OCI-LY3 (cell line): Measurements from ENCODE around the gene OS9.
"Not testable (repeated sequence)": the region's sequence is repeated elsewhere in the genome, so short reads cannot be mapped to it uniquely, and the experiment has no call there.

Experiments used
- H2AFZ ChIP-seq: fragments of 200-600, 300-600 bp; shearing (Covaris generic); 2 replicates; pipeline ENCODE4 v1.6.0; 2014; ENCODE audit warnings: antibody characterized with exemption, low read depth, low read length
- H3K27ac ChIP-seq: fragments of 200-600, 300-600 bp; sonication (generic); 2 replicates; pipeline ENCODE4 v1.5.1; 2014; ENCODE audit warnings: mild to moderate bottlenecking, low read length, moderate library complexity, mixed read lengths
- H3K27me3 ChIP-seq: fragments of 200-600, 300-600 bp; sonication (generic); 2 replicates; pipeline ENCODE4 v1.6.1; 2014; ENCODE audit warnings: low read depth, low read length, mixed read lengths
- H3K36me3 ChIP-seq: fragments of 200-600, 300-600 bp; sonication (generic); replicated peaks from 2 replicates; pipeline ENCODE3; 2014; ENCODE audit warnings: low read depth, low read length, mixed read lengths
- H3K4me1 ChIP-seq: fragments of 300-600, 200-600 bp; sonication (generic); 2 replicates; pipeline ENCODE4 v1.6.1; 2014; ENCODE audit warnings: low read length, mixed read lengths
- H3K4me2 ChIP-seq: fragments of 200-600, 300-600 bp; sonication (generic); 2 replicates; pipeline ENCODE4 v1.6.1; 2014; ENCODE audit warnings: low read length, mixed read lengths
- H3K4me3 ChIP-seq: fragments of 300-600, 200-600 bp; sonication (generic); 2 replicates; pipeline ENCODE4 v1.5.1; 2014; ENCODE audit warnings: antibody characterized with exemption, mild to moderate bottlenecking, low read length, moderate library complexity
- H3K79me2 ChIP-seq: fragments of 300-600, 200-600 bp; shearing (Covaris generic); 2 replicates; pipeline ENCODE4 v1.6.1; 2014; ENCODE audit warnings: mild to moderate bottlenecking, low read length, mixed read lengths
- H3K9ac ChIP-seq: fragments of 300-600, 200-600 bp; shearing (Covaris generic); 2 replicates; pipeline ENCODE4 v1.6.0; 2014; ENCODE audit warnings: mild to moderate bottlenecking, low read length, moderate library complexity
- H3K9me3 ChIP-seq: fragments of 200-600, 300-600 bp; shearing (Covaris generic); 2 replicates; pipeline ENCODE4 v1.6.1; 2014; ENCODE audit warnings: low read length, mixed read lengths; ENCODE audit not compliant: insufficient read depth
- H4K20me1 ChIP-seq: fragments of 200-600, 300-600 bp; sonication (generic); 2 replicates; pipeline ENCODE4 v1.6.1; 2016; ENCODE audit warnings: low read length, mixed read lengths; ENCODE audit not compliant: insufficient read depth
- EZH2phosphoT487 ChIP-seq: fragments of 200-600 bp; shearing (Covaris generic); IDR thresholded peaks from 2 replicates; pipeline ENCODE4 v1.6.1; 2018; ENCODE audit warnings: antibody characterized with exemption, mixed run types, low read depth
- TF ChIP-seq, protein P1 (sequence below): fragments of 200-600, 300-600 bp; sonication (generic); IDR thresholded peaks from 2 replicates; pipeline ENCODE4 v1.5.1; 2014; ENCODE audit warnings: antibody characterized with exemption, low read length, low read depth

The OS9 gene

DNA sequence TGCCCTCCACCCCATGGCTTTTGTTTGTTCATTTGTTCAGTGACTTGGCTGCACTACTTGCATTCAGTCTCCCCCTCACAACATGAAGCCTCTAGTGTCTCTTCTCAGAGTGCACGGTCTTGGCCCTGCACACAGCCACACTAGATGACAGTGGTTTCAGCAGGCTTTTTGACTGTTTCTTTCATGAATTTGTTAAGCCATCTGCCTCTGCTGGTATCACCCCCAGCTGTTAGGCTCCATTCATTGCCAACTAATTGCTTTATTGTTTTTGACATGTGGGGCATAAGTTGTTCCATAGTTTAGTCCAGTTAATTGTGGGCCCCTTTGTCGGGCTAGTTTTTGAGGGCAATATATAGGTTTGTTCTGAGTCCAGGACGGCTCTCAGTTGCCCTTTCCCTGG is 18.8 kb downstream of the OS9 start:
- H4K20me1 ChIP-seq = no peaks in the 10 kb centered on the region
- no peaks in the 10 kb centered on the region for H3K79me2 ChIP-seq
- H3K9ac ChIP-seq = no peak overlapping the region
- H3K4me3 ChIP-seq = no peak overlapping the region
- no peak overlapping the region for H2AFZ ChIP-seq
- TF ChIP-seq EZH2phosphoT487 = no peak
- TF ChIP-seq, protein P1, sequence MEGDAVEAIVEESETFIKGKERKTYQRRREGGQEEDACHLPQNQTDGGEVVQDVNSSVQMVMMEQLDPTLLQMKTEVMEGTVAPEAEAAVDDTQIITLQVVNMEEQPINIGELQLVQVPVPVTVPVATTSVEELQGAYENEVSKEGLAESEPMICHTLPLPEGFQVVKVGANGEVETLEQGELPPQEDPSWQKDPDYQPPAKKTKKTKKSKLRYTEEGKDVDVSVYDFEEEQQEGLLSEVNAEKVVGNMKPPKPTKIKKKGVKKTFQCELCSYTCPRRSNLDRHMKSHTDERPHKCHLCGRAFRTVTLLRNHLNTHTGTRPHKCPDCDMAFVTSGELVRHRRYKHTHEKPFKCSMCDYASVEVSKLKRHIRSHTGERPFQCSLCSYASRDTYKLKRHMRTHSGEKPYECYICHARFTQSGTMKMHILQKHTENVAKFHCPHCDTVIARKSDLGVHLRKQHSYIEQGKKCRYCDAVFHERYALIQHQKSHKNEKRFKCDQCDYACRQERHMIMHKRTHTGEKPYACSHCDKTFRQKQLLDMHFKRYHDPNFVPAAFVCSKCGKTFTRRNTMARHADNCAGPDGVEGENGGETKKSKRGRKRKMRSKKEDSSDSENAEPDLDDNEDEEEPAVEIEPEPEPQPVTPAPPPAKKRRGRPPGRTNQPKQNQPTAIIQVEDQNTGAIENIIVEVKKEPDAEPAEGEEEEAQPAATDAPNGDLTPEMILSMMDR = no peak
- H3K4me1 ChIP-seq = peaks cover 5% of the 10 kb centered on the region
- no peak overlapping the region for H3K27ac ChIP-seq
- no peak overlapping the region for H3K4me2 ChIP-seq
- no peaks in the 10 kb centered on the region for H3K27me3 ChIP-seq
- peaks cover 9% of the 10 kb centered on the region for H3K36me3 ChIP-seq
- no peaks in the 10 kb centered on the region for H3K9me3 ChIP-seq

DNA sequence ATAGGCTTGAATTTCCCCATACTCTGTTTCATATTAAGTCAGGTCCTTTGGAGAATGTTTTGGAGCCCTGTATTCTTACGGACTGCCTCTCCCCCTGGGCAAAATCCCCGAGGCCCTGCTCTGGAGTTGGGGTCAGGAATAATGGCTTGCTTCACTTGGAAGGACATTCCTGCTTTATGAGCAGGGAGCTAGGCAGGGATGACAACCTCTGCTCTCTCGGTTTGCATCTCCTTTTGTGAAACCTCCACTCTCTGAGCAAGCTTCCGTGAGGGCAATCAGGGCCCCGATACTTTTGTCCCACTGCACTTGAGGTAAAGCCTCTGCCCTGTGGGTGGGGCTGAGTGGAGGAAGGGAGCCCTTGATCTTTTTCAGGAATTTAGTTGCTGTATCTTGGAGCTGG is 19.3 kb downstream of the OS9 start:
- H3K79me2 ChIP-seq = no peaks in the 10 kb centered on the region
- H2AFZ ChIP-seq = no peak overlapping the region
- TF ChIP-seq EZH2phosphoT487 = no peak
- TF ChIP-seq, protein P1 = no peak
- H3K4me1 ChIP-seq = peaks cover 5% of the 10 kb centered on the region
- H3K9ac ChIP-seq = no peak overlapping the region
- no peak overlapping the region for H3K4me2 ChIP-seq
- H3K27me3 ChIP-seq = no peaks in the 10 kb centered on the region
- no peaks in the 10 kb centered on the region for H3K9me3 ChIP-seq
- H4K20me1 ChIP-seq = no peaks in the 10 kb centered on the region
- H3K36me3 ChIP-seq = peaks cover 12% of the 10 kb centered on the region
- no peak overlapping the region for H3K27ac ChIP-seq
- no peak overlapping the region for H3K4me3 ChIP-seq

DNA sequence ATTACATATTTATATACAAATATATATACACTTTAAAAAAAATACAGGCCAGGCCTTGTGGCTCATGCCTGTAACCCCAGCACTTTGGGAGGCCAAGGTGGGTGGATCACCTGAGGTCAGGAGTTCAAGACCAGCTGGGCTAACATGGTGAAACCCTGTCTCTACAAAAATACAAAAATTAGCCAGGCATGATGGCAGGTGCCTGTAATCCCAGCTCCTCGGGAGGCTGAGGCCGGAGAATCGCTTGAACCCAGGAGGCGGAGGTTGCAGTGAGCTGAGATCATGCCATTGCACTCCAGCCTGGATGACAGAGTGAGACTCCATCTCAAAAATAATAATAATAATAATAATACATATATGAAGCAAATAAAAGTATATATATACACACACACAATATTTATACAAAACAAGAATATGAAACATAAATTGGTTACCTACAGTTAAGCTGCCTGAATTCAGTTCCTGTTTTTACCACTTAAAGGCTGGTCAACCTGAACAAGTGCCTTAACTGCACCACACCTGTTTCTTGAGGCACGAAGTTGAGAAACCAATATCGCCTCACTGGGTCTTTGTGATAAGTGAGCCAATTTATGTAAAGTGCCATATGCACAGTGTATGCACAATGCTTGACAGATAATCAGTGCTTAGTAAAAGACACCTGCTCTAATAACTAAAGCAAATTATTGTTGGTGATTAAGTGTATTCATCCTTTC is 21.3 kb downstream of the OS9 start:
- H3K9ac ChIP-seq, H3K27ac ChIP-seq, H3K27me3 ChIP-seq, H3K79me2 ChIP-seq, H2AFZ ChIP-seq, H3K4me1 ChIP-seq, H4K20me1 ChIP-seq, H3K4me2 ChIP-seq, H3K4me3 ChIP-seq, H3K9me3 ChIP-seq: not testable (repeated sequence)
- peaks cover 12% of the 10 kb centered on the region for H3K36me3 ChIP-seq

DNA sequence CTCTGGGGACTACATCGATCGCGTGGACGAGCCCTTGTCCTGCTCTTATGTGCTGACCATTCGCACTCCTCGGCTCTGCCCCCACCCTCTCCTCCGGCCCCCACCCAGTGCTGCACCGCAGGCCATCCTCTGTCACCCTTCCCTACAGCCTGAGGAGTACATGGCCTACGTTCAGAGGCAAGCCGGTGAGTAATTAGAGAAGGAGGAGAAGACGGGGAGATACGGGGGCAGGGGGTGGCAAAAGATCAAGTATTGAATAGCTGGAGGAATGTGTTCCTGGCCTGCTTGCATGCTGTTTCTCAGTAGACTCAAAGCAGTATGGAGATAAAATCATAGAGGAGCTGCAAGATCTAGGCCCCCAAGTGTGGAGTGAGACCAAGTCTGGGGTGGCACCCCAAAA is 21.9 kb downstream of the OS9 start:
- Histone ChIP-seq H3K4me3 (no peak overlapping the region), H4K20me1 (no peaks in the 10 kb centered on the region), H3K27ac (no peak overlapping the region), H3K9me3 (no peaks in the 10 kb centered on the region), H3K79me2 (no peaks in the 10 kb centered on the region), H3K9ac (no peak overlapping the region), H3K36me3 (peaks cover 12% of the 10 kb centered on the region), H3K4me1 (no peaks in the 10 kb centered on the region), H3K27me3 (no peaks in the 10 kb centered on the region), H3K4me2 (no peak overlapping the region), H2AFZ (no peak overlapping the region)
- no peak for TF ChIP-seq EZH2phosphoT487
- TF ChIP-seq, protein P1 = no peak
